Central memory CD8-positive, alpha-beta T cell (primary cell): ENCODE measurements around the gene NCAM2.

Experiments used
- ATAC-seq: fragments of 150-1000 bp; cut with Tn5 transposase; replicated peaks from 2 replicates; pipeline ENCODE4 v1.10.0; 2022; ENCODE audit warnings: mild to moderate bottlenecking, moderate FRiP score, moderate number of reproducible peaks; ENCODE audit not compliant: poor library complexity, severe bottlenecking; ENCODE audit errors: extremely low read depth
- DNase-seq, 2 donors: peaks; one replicate each; pipeline ENCODE4 v3.0.0; 2021; ENCODE audit warnings: low spot score in 2 of 2
- H3K27ac Mint-ChIP-seq: one replicate; pipeline ENCODE4 v1.8.0; 2022; ENCODE audit warnings: low read depth, mild to moderate bottlenecking, moderate library complexity, mixed read lengths
- H3K27me3 Mint-ChIP-seq: one replicate; pipeline ENCODE4 v1.8.0; 2022; ENCODE audit warnings: mixed read lengths
- H3K36me3 Mint-ChIP-seq: one replicate; pipeline ENCODE4 v1.8.0; 2022; ENCODE audit warnings: mild to moderate bottlenecking, moderate library complexity, mixed read lengths; ENCODE audit not compliant: insufficient read depth
- H3K4me1 Mint-ChIP-seq: one replicate; pipeline ENCODE4 v1.8.0; 2022; ENCODE audit warnings: mixed read lengths
- H3K4me3 Mint-ChIP-seq: one replicate; pipeline ENCODE4 v1.8.0; 2022; ENCODE audit warnings: mild to moderate bottlenecking, moderate library complexity, mixed read lengths
- H3K9me3 Mint-ChIP-seq: one replicate; pipeline ENCODE4 v1.8.0; 2022; ENCODE audit warnings: mixed read lengths

Gene NCAM2

DNA sequence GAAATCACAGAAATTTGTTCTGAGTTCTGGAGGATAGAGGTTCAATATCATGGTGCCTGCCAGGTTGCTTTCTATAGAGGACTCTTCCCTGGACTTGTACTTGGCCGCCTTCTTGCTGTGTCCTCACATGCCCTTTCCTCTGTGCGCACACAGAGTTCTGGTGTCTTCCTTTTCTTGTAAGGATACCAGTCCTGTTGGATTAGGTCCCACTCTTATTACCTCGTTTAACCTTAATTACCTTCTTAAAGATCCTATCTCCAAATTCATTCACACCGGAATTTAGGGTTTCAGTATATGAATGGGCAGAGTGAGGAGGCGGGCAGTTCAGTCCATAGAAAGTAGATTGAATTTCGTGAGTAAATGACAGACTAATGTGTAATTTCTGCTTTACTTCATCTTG is 413.9 kb downstream of the NCAM2 start:
- Mint-ChIP-seq H3K4me3 (no peak overlapping the region), H3K9me3 (peaks cover 13% of the 10 kb centered on the region), H3K36me3 (peaks cover 5% of the 10 kb centered on the region), H3K4me1 (no peaks in the 10 kb centered on the region), H3K27ac (no peak overlapping the region), H3K27me3 (no peaks in the 10 kb centered on the region)
- no peak for ATAC-seq
- no peak for DNase-seq

GRCh38 chr21:21415741-21416140 is 417.5 kb downstream of the NCAM2 start:
- Mint-ChIP-seq H3K4me1 (no peaks in the 10 kb centered on the region), H3K27ac (no peak overlapping the region), H3K9me3 (peaks cover 13% of the 10 kb centered on the region), H3K27me3 (no peaks in the 10 kb centered on the region), H3K4me3 (no peak overlapping the region), H3K36me3 (peaks cover 2% of the 10 kb centered on the region)
- no peak for DNase-seq
- no peak for ATAC-seq

DNA sequence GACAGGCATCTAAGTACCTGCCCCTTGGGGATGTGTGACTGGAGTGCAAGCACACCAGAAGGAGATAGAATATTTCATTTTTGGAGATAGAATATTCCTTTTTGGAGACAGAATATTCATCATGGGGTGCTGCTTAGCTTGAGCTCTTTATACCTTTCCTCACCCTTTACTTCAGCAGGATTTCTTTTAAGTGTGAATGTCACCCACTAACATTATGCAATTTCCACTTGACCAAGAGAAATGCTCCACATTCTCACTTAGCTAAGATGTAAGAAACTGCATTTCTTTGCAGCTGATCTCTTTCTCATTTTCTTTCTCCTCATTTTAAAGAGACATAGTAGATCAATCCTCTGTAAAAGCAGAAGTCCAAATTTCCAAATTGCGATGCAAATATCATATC is 436.7 kb downstream of the NCAM2 start:
- DNase-seq (no peak), ATAC-seq (no peak)
- Mint-ChIP-seq H3K4me1 (no peaks in the 10 kb centered on the region), H3K4me3 (no peak overlapping the region), H3K27ac (no peak overlapping the region), H3K27me3 (no peaks in the 10 kb centered on the region), H3K36me3 (no peaks in the 10 kb centered on the region), H3K9me3 (peaks cover 13% of the 10 kb centered on the region)

GRCh38 chr21:21436012-21436534 is 437.9 kb downstream of the NCAM2 start:
- Mint-ChIP-seq H3K36me3 (no peaks in the 10 kb centered on the region), H3K27ac (no peak overlapping the region), H3K4me1 (no peaks in the 10 kb centered on the region), H3K4me3 (no peak overlapping the region), H3K27me3 (no peaks in the 10 kb centered on the region), H3K9me3 (peaks cover 13% of the 10 kb centered on the region)
- no peak for ATAC-seq
- no peak for DNase-seq

DNA sequence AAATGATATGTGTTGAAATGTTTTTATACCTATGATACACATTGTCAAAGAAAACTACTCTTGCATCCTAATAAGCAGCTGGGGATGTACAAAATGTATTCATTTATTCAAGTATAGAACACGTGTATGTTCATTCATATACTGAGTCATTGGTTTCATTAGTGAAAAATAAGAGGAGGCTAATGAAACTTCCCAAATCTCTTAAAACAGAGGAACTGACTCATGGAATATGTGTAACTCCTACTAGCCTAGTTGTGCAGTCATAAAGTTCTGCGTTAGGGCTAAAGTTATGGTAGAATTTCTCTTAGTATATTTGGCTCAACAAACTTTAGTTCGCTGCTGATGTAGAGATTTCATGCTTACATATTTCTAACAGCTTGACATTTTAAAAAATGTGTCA is 441.6 kb downstream of the NCAM2 start:
- H3K4me1 Mint-ChIP-seq = no peaks in the 10 kb centered on the region
- H3K36me3 Mint-ChIP-seq = no peaks in the 10 kb centered on the region
- ATAC-seq (no peak), DNase-seq (no peak)
- no peaks in the 10 kb centered on the region for H3K27me3 Mint-ChIP-seq
- no peak overlapping the region for H3K27ac Mint-ChIP-seq
- H3K4me3 Mint-ChIP-seq = no peak overlapping the region
- peaks cover 30% of the 10 kb centered on the region for H3K9me3 Mint-ChIP-seq

- H3K36me3 Mint-ChIP-seq = no peaks in the 10 kb centered on the region
- peaks cover 16% of the 10 kb centered on the region for H3K9me3 Mint-ChIP-seq
- H3K27me3 Mint-ChIP-seq = no peaks in the 10 kb centered on the region
- H3K4me1 Mint-ChIP-seq = no peaks in the 10 kb centered on the region
- H3K27ac Mint-ChIP-seq = no peak overlapping the region
- DNase-seq (no peak), ATAC-seq (no peak)
- no peak overlapping the region for H3K4me3 Mint-ChIP-seq
Observed at GRCh38 chr21:21457077-21457476, 458.9 kb downstream of the NCAM2 start.

- Mint-ChIP-seq H3K4me1 (no peaks in the 10 kb centered on the region), H3K36me3 (no peaks in the 10 kb centered on the region), H3K9me3 (peaks cover 14% of the 10 kb centered on the region), H3K27me3 (no peaks in the 10 kb centered on the region), H3K27ac (no peak overlapping the region), H3K4me3 (no peak overlapping the region)
- no peak for ATAC-seq
- DNase-seq = no peak
Observed at GRCh38 chr21:21458124-21458631, 460.0 kb downstream of the NCAM2 start.

DNA sequence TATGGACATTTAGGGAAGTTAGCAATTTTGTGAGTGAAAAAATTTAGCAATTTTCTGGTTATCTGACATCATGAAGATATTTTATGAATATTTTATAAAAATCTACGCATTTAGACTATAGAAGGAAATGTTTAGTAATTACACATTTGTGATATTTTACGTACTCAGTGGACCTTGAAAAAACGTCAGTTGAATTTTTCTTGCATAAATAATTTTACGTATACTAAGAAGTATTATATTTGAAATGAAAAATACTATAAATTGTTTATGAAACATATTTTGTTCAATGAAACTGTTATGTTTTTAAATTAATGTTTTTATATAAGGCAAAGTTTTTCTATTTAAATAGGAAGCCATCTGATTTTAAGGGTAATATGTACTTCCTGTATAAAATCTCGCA is 462.8 kb downstream of the NCAM2 start:
- ATAC-seq (no peak), DNase-seq (no peak)
- H3K27ac Mint-ChIP-seq = no peak overlapping the region
- H3K36me3 Mint-ChIP-seq = no peaks in the 10 kb centered on the region
- H3K27me3 Mint-ChIP-seq = no peaks in the 10 kb centered on the region
- H3K4me3 Mint-ChIP-seq = no peak overlapping the region
- H3K4me1 Mint-ChIP-seq = no peaks in the 10 kb centered on the region
- peaks cover 16% of the 10 kb centered on the region for H3K9me3 Mint-ChIP-seq

GRCh38 chr21:21463456-21463855 is 465.2 kb downstream of the NCAM2 start:
- Mint-ChIP-seq H3K4me3 (no peak overlapping the region), H3K9me3 (peaks cover 18% of the 10 kb centered on the region), H3K4me1 (no peaks in the 10 kb centered on the region), H3K27ac (no peak overlapping the region), H3K27me3 (no peaks in the 10 kb centered on the region), H3K36me3 (no peaks in the 10 kb centered on the region)
- ATAC-seq = no peak
- no peak for DNase-seq

GRCh38 chr21:21464684-21465083 is 466.5 kb downstream of the NCAM2 start:
- no peak overlapping the region for H3K27ac Mint-ChIP-seq
- ATAC-seq (no peak), DNase-seq (no peak)
- no peaks in the 10 kb centered on the region for H3K27me3 Mint-ChIP-seq
- no peaks in the 10 kb centered on the region for H3K36me3 Mint-ChIP-seq
- peaks cover 18% of the 10 kb centered on the region for H3K9me3 Mint-ChIP-seq
- no peak overlapping the region for H3K4me3 Mint-ChIP-seq
- no peaks in the 10 kb centered on the region for H3K4me1 Mint-ChIP-seq

GRCh38 chr21:21466752-21467151 is 468.5 kb downstream of the NCAM2 start:
- Mint-ChIP-seq H3K9me3 (peaks cover 12% of the 10 kb centered on the region), H3K27me3 (no peaks in the 10 kb centered on the region), H3K27ac (no peak overlapping the region), H3K4me3 (no peak overlapping the region), H3K4me1 (no peaks in the 10 kb centered on the region), H3K36me3 (no peaks in the 10 kb centered on the region)
- ATAC-seq (no peak), DNase-seq (no peak)

GRCh38 chr21:21468003-21468402 is 469.8 kb downstream of the NCAM2 start:
- H3K36me3 Mint-ChIP-seq = no peaks in the 10 kb centered on the region
- H3K4me1 Mint-ChIP-seq = no peaks in the 10 kb centered on the region
- no peak for DNase-seq
- H3K27me3 Mint-ChIP-seq = no peaks in the 10 kb centered on the region
- no peak overlapping the region for H3K4me3 Mint-ChIP-seq
- ATAC-seq = no peak
- no peak overlapping the region for H3K27ac Mint-ChIP-seq
- peaks cover 12% of the 10 kb centered on the region for H3K9me3 Mint-ChIP-seq

DNA sequence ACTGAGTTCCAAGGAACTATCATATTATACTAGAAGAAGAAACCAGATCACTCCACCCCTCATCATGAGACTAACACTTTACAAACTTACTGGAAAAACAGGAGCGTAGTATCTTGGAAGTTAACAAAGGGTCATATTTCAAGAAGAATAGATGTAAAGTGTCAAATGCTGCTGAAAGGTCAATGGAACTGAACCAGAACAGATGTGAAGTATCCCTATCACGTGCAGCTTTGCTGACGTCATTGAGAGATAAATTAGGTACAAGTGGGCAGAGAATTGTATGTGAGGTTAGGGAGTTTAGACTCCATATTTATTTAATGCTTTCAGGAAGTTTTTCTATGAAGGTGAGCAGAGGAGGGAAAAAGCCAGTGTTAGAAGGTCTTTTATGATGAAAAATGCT is 483.0 kb downstream of the NCAM2 start:
- no peaks in the 10 kb centered on the region for H3K27me3 Mint-ChIP-seq

GRCh38 chr21:21508859-21509258 is 510.6 kb downstream of the NCAM2 start:
- Mint-ChIP-seq H3K4me3 (no peak overlapping the region), H3K4me1 (no peaks in the 10 kb centered on the region), H3K27ac (no peak overlapping the region), H3K9me3 (peaks cover 29% of the 10 kb centered on the region), H3K27me3 (no peaks in the 10 kb centered on the region), H3K36me3 (no peaks in the 10 kb centered on the region)
- no peak for DNase-seq
- no peak for ATAC-seq

More for the DNA sequence above, 483.0 kb downstream of the NCAM2 start:
- ATAC-seq (no peak), DNase-seq (no peak)
- Mint-ChIP-seq H3K36me3 (peaks cover under 1% of the 10 kb centered on the region), H3K27ac (no peak overlapping the region), H3K9me3 (peaks cover 19% of the 10 kb centered on the region), H3K4me3 (no peak overlapping the region), H3K4me1 (no peaks in the 10 kb centered on the region)
